Measurements from ENCODE around the gene TENM4.
A peak's percentile ranks its signal among the peaks of the same experiment; 100 is the strongest.
"Not testable (repeated sequence)": the region's sequence is repeated elsewhere in the genome, so short reads cannot be mapped to it uniquely, and the experiment has no call there.

TENM4 gene

DNA sequence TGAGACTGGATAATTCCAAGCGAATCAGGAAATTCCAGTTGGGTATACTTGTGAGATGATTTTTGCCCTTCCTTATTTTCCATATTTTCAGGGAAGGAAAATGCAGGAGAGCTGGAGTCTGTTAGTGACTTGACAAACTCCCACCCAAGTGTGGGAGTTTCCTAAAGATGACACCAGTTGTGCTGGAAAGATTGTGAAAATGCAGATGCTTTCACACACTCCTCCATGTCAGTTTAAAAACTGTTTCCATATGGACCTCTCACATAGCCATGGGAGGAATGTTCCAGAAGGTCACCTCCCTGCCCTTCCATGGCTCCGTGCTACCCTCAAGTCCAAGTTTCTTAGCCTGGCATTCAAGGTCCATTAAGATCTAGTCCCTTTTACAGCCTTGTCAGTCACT lies 515.4 kb downstream of the TENM4 start:
- no peak for DNase-seq

DNA sequence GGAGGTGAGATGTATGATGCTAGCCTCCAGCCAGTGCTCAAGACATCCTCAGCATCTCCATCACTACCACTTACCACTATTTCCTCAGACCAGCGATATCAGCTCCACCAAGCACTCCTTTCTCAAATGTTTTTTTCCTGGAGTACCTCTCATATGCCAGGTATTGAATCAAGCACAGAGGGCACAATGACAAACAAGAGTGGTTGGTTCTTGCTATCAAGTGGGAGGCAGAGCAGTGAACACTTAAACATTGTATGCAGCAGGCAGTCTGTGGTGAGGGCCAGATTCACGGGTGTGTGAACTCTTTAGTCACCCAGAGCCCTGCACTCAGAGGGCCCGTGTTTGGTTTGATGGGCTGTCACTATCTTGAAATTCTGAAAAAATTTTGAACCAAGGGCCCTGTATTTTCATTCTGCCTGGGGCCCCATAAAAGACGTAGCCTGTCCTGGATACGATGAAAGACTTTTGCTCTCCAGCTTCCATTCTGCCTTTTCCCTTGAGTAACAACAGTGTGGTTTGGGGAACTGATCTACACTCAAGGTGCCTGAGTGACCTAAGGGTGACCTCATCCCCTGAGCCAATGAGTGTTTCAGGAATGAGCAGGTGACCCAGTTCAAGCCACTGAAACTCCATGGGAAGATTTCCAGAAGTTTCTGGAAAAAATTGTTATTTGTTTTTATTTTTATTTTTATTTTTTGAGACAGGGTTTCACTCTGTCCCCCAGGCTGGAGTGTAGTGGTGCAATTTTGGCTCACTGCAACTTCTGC lies 517.8 kb downstream of the TENM4 start:
- peak in 1 of 2 donors; percentile 4 for DNase-seq

DNA sequence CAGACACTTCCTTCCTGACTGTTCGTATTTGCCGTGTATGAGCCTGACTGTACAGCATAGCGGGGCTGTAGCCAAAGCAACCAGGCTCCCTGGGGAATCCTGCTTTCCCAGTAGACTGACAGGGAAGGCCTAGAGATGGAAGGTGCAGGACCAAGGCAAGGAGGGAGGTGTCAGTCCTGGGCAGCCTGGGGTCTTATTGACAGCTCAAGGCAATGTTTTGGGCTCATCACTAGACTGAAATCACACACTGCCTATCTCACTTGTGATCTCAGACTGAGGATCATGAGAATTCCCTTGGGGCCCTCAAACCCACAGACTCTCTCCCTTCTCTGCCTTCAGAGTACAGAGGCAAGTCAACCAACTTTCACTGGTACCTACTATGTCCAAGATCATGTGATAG lies 519.3 kb downstream of the TENM4 start:
- no peak for DNase-seq

DNA sequence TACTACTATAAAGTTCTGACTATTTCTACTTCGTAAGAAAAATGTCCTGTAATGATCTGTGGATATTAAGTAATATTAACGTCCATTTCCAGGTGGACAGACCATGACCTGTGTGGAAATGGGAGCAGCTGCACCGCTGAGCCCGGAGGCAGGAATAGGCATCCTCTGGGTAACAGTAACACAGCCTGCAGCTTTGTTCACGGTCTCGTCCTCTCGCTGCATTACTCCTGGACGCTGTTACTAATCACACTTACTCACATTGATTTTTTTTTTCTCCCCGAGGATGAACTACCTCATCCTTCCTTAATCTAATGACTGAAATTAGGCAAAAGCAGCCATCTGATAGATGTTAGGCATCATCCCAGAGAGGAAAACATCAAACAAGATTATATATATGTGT lies 520.5 kb downstream of the TENM4 start:
- DNase-seq, result no peak

GRCh38 chr11:78916759-78917158 lies 524.1 kb downstream of the TENM4 start:
- no peak for DNase-seq

- DNase-seq, result no peak
These were observed 526.3 kb downstream of the TENM4 start for GRCh38 chr11:78914503-78914902.

DNA sequence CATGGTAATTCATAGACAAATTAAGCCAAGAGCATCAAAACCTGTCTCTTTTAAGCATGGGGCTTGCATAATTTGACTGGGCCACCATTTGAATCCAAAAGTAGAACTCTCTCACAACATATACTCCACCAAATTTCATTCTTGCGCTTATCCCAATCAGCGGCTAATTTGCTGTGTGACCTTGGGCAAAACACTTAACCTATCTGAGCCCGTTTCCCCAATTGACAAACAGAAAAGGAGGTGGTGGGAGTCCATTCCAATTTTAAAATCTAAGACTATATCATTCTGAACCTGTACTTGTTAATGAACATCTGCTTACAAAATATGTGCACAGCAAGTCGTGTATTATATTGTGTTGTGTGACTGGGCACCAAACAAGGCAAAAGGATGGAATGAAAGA lies 528.1 kb downstream of the TENM4 start:
- DNase-seq, result no peak

DNA sequence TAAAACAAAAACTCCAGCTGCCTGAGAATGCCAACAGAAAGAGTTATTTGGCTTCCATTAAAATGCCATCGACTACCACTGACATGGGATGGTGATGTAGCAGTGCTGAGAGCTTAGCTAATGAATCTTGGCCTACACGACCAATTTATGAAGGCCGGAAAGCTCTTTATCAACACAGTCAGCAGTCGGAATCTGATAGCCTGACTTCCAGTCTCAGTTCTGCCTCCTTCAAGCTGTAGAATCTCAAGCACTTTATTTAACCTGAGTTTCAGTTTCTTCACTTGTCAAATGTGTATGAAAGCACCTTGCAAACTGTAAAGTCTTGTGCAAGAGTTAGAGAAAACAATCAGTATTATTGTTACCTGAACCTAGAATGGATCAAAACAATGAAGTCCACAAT lies 530.5 kb downstream of the TENM4 start:
- no peak for DNase-seq

- no peak for DNase-seq
These were observed 531.4 kb downstream of the TENM4 start for GRCh38 chr11:78909386-78909785.

GRCh38 chr11:78907636-78908035 lies 533.2 kb downstream of the TENM4 start:
- DNase-seq, result no peak

DNA sequence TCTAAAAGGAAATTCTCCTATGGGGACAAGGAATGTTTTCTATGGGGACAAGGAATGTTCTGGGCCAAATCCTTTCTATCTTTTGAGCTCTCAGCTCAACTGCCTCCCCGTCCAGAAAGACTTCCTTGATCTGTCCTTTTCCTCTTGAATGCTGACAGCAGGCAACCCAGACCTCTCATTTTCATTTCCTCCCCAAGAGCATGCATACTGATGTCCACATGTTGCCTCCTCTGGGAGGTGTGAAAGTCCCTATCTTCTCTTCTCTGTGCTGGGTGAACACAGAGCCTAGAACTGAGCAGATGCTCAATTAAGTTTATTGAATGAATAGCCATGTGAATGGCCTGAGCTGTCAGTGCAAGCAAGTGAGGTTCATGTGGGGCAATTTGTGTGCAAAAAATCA lies 534.3 kb downstream of the TENM4 start:
- DNase-seq, result no peak

GRCh38 chr11:78905756-78906155 lies 535.1 kb downstream of the TENM4 start:
- DNase-seq, result no peak

GRCh38 chr11:78902771-78903507 lies 537.9 kb downstream of the TENM4 start:
- DNase-seq, result no peak

DNA sequence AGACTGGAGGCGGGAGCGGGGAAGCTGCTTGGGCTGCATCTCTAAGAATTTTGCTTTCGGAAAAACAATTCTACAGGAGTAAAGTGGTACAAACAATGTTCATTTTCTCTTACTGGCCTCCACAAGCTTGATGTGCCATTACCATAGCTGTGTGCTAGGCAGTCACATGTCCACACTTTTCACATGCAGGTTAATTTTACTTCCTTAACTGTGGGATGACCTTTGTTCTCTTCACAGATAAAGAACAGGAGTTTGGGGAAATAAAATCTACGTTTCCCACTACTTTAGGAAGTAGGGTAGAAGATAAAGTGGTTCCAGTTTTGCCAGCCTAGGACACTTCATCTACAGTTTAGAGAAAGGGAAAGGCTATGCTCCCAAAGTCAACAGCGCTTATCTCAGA lies 539.0 kb downstream of the TENM4 start:
- no peak for DNase-seq

- no peak for DNase-seq
These were observed 542.5 kb downstream of the TENM4 start for GRCh38 chr11:78898266-78898775.

DNA sequence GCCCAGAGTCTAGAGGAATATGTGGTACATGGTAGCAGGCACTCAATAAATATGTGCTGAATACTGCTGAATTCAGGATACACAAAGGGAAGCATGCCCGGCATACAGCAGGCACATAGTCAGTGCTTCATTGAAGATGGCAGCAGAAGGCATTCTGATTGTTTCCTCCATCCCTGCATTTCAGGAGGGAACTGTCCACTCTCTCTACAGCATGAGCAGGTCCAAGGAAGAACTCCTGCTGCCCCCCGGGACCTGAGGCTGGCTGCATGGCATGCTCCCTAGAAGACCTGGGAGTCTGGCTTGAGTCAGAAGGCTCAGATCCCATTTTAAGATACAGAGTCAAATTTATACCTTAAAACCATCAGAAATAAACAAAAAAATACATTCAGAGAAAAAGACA lies 546.8 kb downstream of the TENM4 start:
- DNase-seq, result no peak

DNA sequence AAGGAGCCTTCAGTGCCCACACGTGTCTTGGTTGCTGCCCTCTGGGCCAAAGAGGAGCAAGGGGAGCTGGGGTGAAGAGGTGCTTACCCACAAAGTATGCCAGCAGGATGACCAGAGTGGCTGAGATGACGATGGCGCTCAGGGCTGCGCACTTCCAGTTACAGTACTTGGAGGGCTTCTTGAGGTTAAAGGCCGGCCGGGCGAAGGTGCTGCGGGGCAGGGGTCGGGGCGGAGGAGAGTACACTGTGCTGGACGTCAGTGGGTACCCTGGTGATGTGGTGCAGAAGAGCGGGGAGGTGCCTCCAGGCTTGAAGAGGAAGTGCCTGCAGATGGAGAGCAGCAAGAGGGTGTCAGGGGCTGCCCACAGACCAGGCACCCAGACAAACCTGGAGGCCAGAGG lies 551.1 kb downstream of the TENM4 start:
- DNase-seq, result no peak

DNA sequence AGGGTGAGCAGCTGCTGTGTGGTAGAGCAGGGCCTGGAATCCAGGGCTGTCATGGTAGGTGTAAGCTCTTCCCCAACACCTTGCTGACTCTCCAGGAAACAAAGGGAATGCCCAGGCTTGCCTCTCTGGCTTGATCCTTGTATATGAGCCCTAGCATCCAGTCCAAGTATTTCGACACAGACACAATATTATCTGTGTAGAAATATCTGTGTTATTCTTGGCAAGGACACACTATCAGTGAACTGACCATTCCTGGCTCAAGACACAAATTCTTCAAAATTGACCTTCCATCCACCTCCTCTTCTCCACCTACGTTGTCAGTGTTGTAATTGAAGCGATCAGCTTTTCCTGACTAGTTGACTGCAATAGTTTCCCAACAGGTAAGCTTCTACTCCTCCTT lies 554.2 kb downstream of the TENM4 start:
- DNase-seq, result no peak

GRCh38 chr11:78884761-78885160 lies 556.1 kb downstream of the TENM4 start:
- DNase-seq, result no peak

- DNase-seq, result no peak
These were observed 557.3 kb downstream of the TENM4 start for GRCh38 chr11:78883506-78883905.

GRCh38 chr11:78879094-78879980 lies 561.5 kb downstream of the TENM4 start:
- not testable (repeated sequence) for DNase-seq

- DNase-seq, result no peak
These were observed 562.2 kb downstream of the TENM4 start for GRCh38 chr11:78878631-78879030.

DNA sequence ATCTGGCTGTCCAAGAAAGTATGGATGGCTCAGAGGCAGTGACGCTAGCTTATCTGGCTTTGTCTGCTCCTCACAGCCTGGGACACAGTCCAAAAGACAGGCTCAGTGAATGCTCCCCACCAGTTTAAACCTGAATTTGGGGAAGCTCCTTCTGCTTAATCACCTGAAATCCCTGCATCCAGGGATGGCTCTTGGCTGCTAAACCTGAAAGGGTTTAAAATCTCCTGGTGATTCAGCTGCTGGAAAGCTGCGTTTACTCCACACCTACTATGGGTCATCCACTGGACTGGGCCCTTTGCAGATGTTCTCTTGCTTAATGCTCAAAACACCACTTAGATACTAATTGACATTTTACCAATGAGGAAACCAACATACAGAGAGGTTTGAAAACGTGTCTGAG lies 564.2 kb downstream of the TENM4 start:
- DNase-seq, result no peak
